Activated CD4-positive, CD25-positive, alpha-beta regulatory T cell (primary cell): ENCODE data around the gene ACOT8.
"Not testable (repeated sequence)": the region's sequence is repeated elsewhere in the genome, so short reads cannot be mapped to it uniquely, and the experiment has no call there.

Experiments used
- DNase-seq, 4 experiments: peaks; one replicate each; lab custom pipeline; 2025; lab: John Stamatoyannopoulos, UW

ACOT8 gene

GRCh38 chr20:45887346-45887715 lies 30.1 kb upstream of the ACOT8 start, which contains the start of gene SPATA25:
Gene SPATA25 (minus strand): TSS chr20:45887622. CDS start chr20:45887590, 32 bp downstream.
- DNase-seq, result no peak

DNA sequence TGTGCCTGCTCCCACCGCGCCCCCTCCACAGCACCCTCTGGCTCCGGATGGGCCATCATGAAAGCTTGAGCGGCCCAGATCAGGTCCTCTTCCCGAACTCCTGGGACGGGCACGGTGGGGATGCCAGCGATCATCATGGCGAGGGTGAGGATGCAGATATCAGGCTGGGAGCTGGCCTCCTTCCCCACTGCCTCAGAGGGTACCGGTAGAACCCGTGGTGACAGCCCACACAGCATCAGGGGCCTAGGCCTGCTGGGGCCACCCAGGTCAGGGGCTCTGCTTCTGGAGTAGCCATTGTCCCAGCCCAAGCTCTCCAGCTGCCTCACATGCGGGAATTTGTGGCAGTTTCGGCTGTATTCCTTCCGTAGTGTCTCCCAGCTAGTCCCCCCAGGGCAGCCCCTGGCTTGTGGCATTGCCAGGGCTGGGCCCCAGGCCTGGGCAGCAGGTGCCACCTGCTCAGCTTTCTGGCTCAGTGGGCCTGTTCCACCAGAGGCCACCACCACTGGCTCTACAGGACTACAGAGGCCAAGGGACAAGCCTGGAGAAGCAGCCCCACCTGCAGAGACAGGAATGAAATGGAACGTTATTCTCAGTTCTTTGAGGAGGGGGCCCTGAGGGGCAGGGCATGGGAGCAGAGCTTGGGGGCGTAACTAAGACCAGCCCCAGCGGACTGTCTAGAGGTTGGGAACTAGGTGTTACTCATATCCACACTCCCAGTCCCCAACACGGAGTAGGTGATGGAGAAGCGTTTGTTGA lies 29.6 kb upstream of the ACOT8 start:
- no peak for DNase-seq

DNA sequence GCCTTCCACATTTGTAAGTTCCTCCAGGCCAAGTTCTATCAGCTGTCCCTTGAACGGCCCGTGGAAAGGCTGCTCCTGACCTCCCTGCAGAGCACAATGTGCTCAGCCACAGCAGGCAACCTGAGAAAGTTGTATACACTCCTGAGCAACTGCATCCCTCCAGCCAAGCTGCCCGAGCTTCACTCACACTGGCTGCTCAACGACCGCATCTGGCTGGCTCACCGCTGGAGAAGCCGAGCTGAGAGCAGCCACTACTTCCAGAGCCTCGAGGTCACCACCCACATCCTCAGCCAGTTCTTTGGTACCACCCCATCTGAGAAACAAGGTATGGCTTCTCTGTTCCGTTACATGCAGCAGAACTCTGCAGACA lies 25.9 kb upstream of the ACOT8 start:
- DNase-seq, result no peak

- no peak for DNase-seq
These were observed 25.4 kb upstream of the ACOT8 start for GRCh38 chr20:45882469-45883099.

DNA sequence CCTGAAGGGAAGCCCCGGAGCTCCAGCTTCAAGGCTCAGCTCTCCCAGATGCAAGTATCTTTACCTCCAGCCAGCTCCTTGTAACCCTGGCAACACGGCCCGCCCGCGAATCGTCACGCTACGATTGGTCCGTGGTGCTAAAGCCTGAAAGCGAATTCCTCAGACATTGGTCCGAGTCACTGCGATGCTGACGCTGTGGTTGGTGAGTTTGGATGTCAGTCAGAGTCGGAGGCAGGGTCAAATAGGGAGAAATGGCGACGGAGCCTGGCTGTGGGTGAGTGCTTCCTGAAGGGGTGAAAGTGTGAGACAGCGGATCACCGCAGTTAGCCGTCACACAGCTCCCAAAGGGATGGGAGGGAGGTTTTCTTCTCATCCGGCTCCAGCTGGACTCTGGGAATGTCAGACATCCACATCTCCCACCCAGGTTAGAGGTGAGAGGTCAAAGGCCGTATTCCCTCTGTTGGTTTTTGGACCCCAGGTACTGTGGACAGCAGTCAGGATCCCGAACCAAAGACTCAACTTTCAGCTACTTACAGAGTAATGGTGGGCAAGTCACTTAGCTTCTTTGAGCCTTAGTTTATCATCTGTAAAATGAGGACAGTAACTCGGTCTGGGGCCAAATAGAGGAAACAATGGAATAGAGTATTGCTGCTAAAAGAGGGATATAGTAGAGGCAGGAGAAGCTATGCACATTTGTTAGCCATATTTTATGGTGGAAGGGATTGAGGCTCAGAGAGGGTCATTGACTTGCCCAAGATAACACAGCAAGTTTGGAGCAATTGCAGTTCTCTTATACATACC lies 24.0 kb upstream of the ACOT8 start, which contains the start of gene ZSWIM1:
Gene ZSWIM1 (plus strand): TSS at position 240 of the 801 bp plus-strand sequence. CDS start 1,366 bp downstream, outside the sequence.
- peak; percentile 93 to 98 (median 95) for DNase-seq

DNA sequence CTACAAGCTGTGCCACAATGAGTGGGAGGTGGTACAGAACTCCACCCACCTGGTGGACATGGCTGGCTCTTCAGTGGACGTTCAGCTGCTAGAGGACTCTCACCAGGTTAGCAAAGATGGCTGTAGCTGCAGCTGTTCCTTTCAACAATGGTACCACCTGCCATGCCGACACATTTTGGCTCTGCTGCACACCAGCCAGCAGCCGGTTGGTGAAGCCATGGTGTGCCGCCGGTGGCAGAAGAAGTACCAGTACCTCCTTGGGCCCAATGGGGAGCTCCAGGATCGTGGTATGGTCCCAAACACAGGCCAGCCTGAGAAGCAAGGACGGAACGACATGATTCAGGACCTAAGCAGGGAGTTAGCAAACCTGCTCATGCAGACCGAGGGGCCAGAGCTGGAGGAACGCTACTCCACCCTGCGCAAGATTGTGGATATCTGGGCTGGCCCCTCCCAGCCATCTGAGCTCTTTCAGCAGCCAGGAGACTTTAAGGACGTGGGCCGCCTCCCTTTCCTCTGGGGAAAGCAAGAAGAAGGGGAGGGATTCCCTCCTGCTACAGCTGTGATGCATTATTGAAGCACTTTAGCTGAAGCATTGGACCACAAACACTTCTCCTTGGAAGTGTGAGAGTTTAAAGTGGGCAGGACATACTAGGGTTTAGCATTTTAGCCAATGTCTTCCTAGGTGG lies 21.0 kb upstream of the ACOT8 start:
- DNase-seq, result no peak

DNA sequence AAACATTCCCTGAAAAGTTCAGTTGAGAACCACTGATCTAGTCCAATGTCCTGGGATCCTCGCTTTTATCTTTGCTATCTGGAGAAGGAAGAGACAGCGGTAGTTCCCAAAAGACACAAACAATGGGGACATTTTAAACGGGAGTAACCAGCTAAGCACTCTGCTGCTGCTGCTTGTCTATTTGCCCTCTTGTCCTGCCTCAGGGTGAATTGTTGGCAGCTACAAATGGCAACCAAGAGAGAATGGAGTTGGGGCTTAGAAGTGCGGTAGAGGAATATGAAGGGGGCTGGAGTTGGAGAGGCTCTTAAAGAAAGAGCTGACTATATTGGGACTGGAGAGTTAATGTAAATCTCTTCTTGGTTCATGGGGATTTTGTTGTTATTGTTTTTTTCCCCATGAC lies 17.4 kb upstream of the ACOT8 start:
- DNase-seq, result no peak

- not testable (repeated sequence) for DNase-seq
These were observed 16.9 kb upstream of the ACOT8 start for GRCh38 chr20:45874104-45874481.

- no peak for DNase-seq
These were observed 16.4 kb upstream of the ACOT8 start for GRCh38 chr20:45873409-45874103.

- DNase-seq, result no peak
These were observed 15.4 kb upstream of the ACOT8 start for GRCh38 chr20:45872626-45873025.

GRCh38 chr20:45867819-45868176 lies 10.6 kb upstream of the ACOT8 start:
- no peak for DNase-seq

DNA sequence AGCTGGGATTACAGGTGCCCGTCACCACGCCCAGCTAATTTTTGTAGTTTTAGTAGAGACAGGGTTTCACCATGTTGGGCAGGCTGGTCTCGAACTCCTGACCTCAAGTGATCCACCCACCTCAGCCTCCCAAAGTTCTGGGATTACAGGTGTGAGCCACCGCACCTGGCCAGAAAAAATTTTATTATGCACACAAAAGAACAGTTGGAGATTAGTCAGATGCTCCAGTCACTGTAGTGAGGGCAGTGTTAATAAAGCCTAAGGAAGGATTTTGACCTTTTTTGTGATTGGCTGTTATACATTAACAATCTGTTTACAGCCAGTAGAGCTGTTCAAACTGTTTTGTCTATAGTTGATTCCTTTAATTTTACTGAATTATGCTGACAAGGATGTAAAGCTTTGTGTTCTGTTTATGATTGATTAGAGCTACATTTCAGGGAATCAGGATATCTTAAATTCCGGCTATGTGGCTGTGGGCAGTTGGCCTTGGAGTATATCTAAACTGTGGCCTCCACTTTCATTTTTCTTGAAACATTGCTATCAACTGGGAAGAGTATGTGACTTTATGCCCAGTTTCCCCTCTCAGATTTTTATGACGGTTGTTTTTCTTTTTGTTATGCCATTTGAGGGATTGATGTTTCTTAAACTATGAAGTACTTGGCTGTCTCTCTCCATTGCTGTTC lies 10.1 kb upstream of the ACOT8 start:
- DNase-seq, result no peak

GRCh38 chr20:45866454-45866853 lies 9.3 kb upstream of the ACOT8 start:
- no peak for DNase-seq

DNA sequence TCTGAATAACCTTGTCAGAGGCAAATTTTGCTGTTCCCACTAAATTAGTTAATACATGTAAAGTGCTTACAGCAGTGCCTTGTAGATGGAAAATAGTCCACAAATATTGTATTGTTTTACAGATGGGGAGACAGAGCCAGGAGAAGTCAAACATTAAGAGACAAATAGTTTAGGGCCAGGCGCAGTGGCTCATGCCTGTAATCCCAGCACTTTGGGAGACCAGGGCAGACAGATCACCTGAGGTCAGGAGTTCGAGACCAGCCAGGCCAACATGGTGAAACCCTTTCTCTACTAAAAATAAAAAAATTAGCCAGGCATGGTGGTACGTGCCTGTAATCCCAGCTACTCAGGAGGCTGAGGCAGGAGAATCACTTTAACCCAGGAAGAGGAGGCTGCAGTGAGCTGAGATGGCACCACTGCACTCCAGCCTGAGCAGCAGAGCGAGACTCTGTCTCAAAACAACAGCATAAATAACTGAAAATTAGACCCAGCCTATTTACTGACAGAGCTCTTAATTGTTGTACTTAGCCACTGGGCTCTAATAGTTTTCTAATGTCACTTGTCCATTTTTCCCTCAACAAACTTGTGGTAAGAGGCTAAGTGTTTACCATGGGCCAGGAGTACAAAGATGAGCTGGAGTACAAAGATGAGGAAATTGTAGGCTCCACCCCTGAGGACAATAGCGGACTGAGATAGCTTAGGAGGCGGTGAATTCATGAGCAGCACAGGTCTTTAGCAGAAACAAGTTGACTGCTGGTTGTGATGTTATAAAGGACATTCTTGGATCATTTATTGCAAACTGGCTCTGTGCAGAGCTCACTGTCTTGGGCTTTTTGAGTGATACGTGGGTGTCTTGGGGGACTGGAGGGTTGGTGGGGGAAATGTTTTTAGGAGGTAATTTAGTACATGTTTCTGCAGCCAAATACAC lies 6.6 kb upstream of the ACOT8 start:
- DNase-seq, result no peak

DNA sequence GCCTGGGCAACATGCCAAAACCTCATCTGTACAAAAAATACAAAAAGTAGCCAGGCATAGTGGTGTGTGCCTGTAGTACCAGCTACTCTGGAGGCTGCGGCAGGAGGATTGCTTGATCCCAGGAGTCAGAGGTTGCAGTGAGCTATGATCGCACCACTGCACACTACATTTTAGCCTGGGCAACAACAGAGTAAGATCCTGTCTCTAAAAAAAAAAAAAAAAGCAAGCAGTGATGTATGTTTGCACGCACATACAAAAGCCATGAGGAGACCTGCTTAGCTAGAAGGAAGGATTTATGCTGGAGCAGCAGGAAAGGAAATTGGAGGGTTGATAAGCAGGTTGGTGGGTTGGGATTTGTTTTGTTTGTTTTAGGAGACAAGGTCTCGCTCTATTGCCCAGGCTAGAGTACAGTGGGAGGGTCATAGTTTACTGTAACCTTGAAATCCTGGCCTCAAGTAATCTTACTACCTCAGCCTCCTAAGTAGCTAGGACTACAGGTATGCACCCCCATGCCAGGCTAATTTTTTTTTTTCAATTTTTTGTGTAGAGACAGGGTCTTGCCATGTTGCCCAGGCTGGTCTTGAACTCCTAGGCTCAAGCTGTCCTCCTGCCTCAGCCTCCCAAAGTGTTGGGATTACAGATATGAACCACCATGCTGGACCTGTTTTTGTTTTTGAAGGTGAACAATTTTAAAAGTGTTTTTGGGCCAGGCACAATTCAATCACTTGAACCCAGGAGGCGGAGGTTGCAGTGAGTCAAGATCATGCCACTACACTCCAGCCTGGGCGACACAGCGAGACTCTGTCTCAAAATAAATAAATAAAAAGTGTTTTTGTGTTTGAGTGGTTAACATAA lies 4.3 kb upstream of the ACOT8 start:
- no peak for DNase-seq

DNA sequence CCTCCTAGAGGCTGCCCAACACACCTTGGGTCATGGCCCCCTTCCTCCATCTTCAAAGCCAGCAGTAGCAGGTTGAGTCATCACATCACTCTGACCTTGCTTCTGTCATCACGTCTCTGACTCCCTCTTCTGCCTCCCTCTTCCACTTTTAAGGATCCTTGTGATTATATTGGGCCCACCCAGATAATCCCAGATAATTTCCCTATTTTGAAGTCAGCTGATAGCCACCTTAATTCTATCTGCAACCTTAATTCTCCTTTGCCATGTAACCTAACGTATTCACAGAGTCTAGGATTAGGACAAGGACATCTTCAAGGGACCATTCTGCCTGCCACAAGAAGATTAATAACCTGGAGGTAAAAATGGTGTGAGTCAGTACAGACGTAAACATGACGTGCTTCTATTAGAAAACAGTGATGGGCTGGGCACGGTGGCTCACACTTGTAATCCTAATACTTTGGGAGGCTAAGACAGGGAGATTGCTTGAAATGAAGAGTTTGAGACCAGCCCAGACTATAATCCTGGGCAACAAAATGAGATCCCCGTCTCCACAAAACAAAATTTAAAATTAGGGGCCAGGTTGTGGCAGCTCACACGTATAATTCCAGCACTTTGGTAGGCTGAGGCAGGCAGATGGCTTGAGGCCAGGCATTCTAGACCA lies 3.5 kb upstream of the ACOT8 start:
- DNase-seq, result no peak

DNA sequence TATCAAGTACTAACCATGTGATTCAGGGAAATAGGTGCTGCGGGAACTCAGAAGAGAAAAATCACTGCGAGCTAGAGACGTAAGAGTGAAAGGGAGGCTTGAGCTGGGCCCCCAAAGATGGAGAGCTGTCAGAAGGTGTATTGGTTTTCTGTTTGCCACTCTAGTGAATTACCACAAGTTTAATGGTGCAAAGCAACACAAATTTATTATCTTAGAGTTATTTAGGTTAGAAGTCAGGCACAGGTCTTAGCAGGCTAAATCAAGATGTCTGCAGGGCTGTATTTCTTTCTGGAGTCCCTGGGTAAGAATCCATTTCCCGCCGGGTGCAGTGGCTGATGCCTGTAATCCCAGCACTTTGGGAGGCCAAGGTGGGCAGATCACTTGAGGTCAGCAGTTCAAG lies 2.7 kb upstream of the ACOT8 start:
- no peak for DNase-seq

DNA sequence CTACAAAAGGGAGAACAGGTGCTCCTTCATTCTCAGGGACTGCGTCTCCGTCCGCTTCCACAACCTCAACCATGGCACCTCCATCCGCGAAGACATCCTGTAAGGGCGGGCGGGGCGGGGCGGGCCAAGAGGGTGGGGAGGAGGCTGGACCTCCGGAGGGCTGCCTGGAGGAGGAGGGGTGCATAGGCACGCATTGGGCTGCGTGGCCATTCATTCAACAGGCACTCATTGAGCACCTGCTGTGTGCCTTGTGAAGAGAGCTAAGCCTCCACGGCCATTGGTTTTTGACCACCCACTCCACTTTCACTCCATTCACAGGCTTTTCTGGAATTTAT lies 657 bp upstream of the ACOT8 start:
- DNase-seq, result peak in 2 of 4 experiments; percentile 21 to 55

- DNase-seq, result no peak
These were observed 3.7 kb downstream of the ACOT8 start for GRCh38 chr20:45853484-45853883.
